HG03139 (cell line): ENCODE results near the gene OR6K3.
"Not testable (repeated sequence)": the region's sequence is repeated elsewhere in the genome, so short reads cannot be mapped to it uniquely, and the experiment has no call there.

Source experiments
- ATAC-seq: cut with Tn5 transposase; IDR thresholded peaks from one replicate; pipeline ENCODE4 v1.9.1; 2021; ENCODE audit not compliant: unreplicated experiment

The OR6K3 gene

DNA sequence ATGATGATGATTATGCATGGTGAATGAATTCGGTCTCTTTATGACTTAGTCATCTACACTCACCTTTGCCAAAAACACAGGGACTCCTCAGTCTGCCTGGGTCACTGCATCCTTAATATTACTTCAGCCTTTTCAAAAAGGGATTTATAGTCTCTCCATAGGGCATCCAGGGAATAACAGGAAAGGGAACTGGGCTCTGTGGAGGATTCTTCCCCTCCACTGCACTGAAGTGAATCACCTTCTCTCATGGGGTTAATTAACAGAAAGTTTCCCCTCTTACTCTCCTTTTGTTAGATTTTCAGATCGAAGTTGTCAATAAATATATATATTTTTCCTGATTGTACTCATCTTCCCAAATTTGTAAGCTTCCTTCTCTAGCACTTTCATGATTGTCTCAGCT, at the start of gene OR6K3:
Gene OR6K3, minus strand, starts transcription at position 101 of the 400 bp plus-strand sequence. CDS start 2,605 bp downstream, outside the sequence.
- ATAC-seq: no peak

DNA sequence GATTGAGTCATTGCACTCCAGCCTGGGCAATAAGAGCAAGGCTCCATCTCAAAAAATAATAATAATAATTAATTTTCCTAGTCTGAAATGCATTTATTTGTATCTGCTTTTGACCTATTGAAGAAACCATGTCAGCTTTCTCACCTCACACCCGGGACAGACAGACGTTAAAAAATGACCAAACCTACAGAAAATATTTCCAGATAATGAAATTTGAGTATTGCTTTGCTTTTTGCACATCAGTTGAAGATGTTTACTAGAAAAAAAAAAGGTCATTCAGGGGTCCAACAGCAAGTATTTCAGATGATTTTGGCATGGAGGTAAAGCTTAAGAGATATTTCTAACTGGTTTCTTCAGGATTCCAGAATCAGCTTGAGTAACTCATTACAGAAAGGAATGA, 33.9 kb upstream of the OR6K3 start, which contains the start of gene OR6K6:
Gene OR6K6, plus strand, starts transcription at position 301 of the 400 bp plus-strand sequence. CDS start 168 bp downstream, outside the sequence.
- no peak for ATAC-seq

DNA sequence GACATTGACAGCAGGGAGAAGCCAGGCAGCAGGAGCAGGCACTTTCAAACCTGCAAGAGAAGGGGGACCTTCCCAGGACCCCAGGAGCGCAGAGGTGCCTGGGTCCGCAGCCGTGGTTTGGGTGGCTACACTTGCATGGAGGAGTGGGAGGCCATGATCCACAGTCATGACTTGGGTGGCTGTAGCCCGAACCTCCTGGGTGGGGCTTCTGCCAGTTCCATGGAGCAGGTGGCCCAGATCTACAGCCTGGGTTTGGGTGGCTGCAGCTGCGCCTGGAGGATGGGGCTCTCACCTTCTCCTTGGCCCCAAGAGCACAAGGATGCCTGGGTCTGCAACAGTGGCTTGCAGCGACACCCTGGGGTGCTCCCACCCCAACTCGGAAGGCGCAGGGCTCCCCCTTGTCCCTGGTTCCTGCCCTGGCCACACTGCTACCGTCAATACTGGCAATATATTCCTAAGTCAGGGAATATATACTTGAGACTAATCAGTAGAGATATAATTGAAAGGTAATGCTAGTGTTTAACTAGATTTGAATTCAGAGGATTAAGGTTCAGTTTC, 31.7 kb upstream of the OR6K3 start:
- ATAC-seq: no peak

GRCh38 chr1:158735848-158736247, 15.3 kb upstream of the OR6K3 start:
- ATAC-seq: no peak

GRCh38 chr1:158732524-158732923, 12.0 kb upstream of the OR6K3 start:
- no peak for ATAC-seq

DNA sequence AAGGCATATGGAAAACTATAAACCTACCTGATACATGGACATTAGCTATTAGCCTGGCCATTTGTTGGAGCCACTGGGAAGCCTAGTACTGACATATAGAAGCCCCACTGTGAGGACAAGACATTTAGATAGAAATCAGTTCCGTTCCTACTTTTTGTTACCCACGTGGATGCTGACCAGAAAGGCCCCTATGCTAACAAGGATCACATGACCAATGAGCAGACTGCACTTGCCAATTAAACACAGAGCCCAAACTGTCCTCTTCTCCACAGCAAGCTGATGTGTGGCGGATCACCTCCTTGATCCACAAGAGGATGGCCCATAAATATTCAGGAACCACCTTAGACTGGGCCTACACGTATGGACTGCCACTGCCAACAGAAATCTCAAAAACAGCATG, 11.2 kb upstream of the OR6K3 start:
- no peak for ATAC-seq

DNA sequence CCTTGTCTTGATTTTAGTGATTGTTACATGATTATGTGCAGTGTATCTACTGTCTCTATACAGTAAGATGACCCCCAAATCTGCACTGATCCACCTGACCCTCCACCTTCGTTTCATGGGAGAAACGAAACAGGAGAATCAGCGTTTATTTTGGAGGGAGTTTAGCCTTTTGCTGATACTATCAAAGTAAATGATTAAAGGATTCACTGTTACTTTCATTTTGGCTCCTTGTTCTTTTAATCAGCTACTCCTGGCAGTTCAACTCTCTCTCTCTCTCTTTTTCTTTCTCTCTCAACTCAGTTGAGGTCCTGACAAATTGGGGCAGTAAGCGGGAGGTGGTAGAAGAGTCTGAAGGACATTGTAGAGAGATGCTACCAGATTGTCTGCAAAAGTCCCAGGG, 9.9 kb upstream of the OR6K3 start:
- ATAC-seq: no peak

GRCh38 chr1:158728510-158729225, 8.1 kb upstream of the OR6K3 start:
- ATAC-seq: no peak

GRCh38 chr1:158724442-158724841, 3.9 kb upstream of the OR6K3 start:
- ATAC-seq: no peak

DNA sequence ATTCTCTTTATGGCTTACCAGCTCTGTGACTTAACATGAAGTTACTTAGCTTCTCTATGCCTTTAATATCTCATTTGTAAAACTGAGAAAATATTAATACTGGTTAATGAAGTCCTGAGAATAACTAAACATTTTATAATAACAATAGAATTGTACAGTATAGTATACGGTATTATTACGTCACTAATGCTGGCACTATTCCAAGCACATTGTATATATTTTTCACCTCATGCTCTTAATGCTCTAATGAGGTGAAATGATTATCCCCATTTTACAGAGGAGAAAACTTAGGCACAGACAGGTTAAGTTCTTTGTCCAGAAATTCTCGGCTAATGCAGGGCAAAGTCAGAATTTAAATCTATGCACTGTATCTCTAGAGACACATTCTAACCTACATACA, 856 bp downstream of the OR6K3 start:
- no peak for ATAC-seq

DNA sequence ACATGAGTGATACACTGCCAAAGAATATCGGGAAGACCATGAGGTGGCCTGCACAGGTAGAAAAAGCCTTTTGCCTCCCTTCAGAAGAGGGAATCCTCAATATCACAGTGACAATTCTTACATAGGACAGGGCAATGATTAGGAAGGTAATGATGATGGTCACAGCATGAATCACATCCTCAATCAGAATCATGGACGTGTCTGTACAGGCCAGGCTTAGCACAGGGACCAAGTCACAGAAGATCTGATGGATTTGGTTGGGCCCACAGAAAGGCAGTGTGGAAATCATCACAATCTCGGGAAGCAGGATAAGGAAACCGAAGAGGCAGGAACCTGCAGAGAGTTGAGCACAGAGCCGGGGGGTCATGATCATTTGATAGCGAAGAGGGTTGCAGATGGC, 3.2 kb downstream of the OR6K3 start:
- no peak for ATAC-seq

DNA sequence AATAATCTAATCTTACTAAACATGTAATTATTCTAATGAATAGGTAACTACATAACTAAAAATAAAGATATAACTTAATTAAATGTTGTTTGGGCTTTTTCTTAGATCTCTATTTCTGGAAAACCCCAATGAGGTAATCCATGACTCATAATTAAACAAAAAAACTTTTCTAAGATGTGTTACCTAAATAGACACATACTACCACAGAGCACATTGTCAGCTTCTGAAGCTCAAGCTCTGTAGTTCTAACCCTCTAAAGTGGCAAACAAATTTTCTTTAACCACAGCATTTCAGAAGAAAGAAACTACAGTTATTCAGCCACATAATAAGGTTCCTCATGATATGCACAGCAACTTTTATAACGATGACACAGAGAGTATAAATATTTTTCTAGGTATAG, 4.2 kb downstream of the OR6K3 start:
- ATAC-seq: no peak

DNA sequence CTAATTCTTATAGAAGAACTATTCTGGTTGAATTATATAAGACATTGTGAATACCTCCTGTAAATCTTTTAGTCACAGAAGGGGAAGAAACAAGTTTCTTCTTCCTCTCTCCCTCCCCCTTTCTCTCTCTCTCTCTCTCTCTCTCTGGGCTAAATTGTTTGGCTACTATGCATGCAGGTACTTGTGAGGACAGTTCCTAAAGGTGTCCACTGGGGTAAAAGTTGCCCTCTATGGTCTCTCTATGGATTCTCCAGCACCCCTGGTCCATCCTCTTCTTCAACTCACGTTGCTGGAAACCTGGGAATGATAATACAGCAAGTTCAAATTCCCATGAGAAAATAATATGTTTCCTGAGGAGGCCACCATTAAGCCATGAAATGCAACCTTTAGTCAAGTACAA, 5.8 kb downstream of the OR6K3 start:
- ATAC-seq: no peak

GRCh38 chr1:158711098-158711497, 9.4 kb downstream of the OR6K3 start:
- ATAC-seq: no peak

GRCh38 chr1:158706096-158706495, 14.4 kb downstream of the OR6K3 start:
- ATAC-seq: no peak

GRCh38 chr1:158700552-158700951, 20.0 kb downstream of the OR6K3 start, which contains the start of gene OR6K2:
Gene OR6K2, minus strand, starts transcription at chr1:158700652. Its CDS starts 0 bp downstream, at chr1:158700652.
- no peak for ATAC-seq

DNA sequence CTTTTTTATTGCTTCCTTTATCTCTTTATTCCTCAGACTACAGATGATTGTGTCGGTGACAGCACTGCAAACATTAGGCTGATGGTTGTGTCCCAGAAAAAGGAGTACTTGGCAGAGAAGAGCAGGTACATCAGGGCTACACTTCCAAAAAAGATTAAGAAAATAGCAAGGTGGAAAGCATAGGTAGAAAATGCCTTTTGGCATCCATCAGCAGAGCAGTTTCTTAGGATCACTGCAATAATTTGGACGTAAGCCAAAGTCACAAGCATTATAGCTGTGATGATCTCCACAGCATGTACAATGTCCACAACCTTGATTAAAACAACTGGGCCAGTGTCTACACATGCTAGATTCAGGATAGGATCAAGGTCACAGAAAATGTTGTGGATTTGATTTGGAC, 25.9 kb downstream of the OR6K3 start:
- no peak for ATAC-seq

DNA sequence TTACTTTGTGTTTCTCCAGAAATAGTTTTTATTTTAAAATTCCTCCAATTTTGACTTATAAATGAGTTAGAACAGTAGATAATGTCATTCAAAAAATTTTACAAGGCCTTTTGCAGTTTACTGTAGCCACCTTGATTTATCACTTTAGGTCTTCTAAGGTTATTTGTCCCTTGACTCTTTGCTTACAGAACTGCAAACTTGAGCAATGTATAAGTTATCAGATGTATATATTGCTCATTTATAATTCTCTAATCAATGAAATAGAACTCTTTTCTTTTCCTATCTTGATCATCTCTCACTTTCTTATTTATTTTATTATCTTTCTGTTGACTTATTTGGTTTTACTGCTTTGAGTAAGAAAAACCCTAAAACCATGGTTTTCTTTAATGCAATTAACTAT, 28.2 kb downstream of the OR6K3 start:
- no peak for ATAC-seq

GRCh38 chr1:158691907-158692306, 28.6 kb downstream of the OR6K3 start:
- ATAC-seq: no peak

- not testable (repeated sequence) for ATAC-seq
These were observed 29.4 kb downstream of the OR6K3 start for GRCh38 chr1:158691149-158691548.

DNA sequence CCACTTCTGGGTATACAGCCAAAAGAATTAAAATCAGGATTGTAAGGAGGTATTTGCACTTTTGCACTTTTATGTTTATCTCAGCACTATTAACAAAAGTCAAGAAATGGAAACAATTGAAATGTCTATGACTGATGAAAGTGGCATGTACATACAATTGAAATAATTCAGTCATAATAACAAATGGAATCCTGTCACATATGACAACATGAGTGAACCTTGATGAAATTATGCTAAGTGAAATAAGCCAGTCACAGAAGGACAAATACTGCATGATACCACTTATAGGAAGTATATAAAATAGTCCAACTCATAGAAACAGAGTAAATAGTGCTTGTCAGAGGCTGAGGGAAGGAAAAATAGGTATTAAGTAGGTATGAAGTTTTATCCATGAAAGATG, 30.6 kb downstream of the OR6K3 start:
- ATAC-seq: no peak

GRCh38 chr1:158689110-158689509, 31.4 kb downstream of the OR6K3 start:
- ATAC-seq: no peak

DNA sequence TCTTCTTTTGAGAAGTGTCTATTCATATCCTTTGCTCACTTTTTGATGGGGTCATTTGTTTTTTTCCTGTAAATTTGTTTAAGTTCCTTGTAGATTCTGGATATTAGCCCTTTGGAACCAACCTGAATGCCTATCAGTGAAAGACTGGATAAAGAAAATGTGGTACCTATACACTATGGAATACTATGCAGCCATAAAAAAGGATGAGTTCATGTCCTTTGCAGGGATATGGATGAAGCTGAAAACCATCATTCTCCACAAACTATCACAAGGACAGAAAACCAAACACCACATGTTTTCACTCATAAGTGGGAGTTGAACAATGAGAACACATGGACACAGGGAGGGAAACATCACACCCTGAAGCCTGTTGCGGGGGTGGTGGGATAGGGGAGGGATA, 32.2 kb downstream of the OR6K3 start:
- not testable (repeated sequence) for ATAC-seq
